Measurements from ENCODE around the gene VAMP4.

VAMP4 gene

GRCh38 chr1:171741872-171742576 is at the start of gene VAMP4:
Gene VAMP4 (minus strand): TSS chr1:171742065. CDS start chr1:171738414, 3,651 bp downstream.
- DNase-seq (ENCODE audit: low spot score) = peak; percentile 84

- no peak for DNase-seq (ENCODE audit: low spot score)
Observed at GRCh38 chr1:171790318-171790717, 48.5 kb upstream of the VAMP4 start.

- DNase-seq (ENCODE audit: low spot score) = no peak
Observed at GRCh38 chr1:171788696-171789095, 46.8 kb upstream of the VAMP4 start.

- DNase-seq (ENCODE audit: low spot score) = no peak
Observed at GRCh38 chr1:171787686-171788480, 46.0 kb upstream of the VAMP4 start.

GRCh38 chr1:171786534-171786933 is 44.7 kb upstream of the VAMP4 start:
- no peak for DNase-seq (ENCODE audit: low spot score)

- no peak for DNase-seq (ENCODE audit: low spot score)
Observed at GRCh38 chr1:171785766-171786165, 43.9 kb upstream of the VAMP4 start.

GRCh38 chr1:171784784-171785183 is 42.9 kb upstream of the VAMP4 start:
- no peak for DNase-seq (ENCODE audit: low spot score)

- DNase-seq (ENCODE audit: low spot score) = no peak
Observed at GRCh38 chr1:171783816-171784530, 42.1 kb upstream of the VAMP4 start.

GRCh38 chr1:171781176-171781875 is 39.5 kb upstream of the VAMP4 start, which contains the start of gene METTL13:
Gene METTL13 (plus strand): TSS chr1:171781660. CDS start chr1:171781968, 308 bp downstream.
- peak; percentile 99 for DNase-seq (ENCODE audit: low spot score)

- no peak for DNase-seq (ENCODE audit: low spot score)
Observed at GRCh38 chr1:171780583-171781175, 38.8 kb upstream of the VAMP4 start.

- DNase-seq (ENCODE audit: low spot score) = no peak
Observed at GRCh38 chr1:171772312-171772711, 30.4 kb upstream of the VAMP4 start.

- DNase-seq (ENCODE audit: low spot score) = no peak
Observed at GRCh38 chr1:171769754-171770153, 27.9 kb upstream of the VAMP4 start.

- no peak for DNase-seq (ENCODE audit: low spot score)
Observed at GRCh38 chr1:171769171-171769570, 27.3 kb upstream of the VAMP4 start.

GRCh38 chr1:171763764-171764163 is 21.9 kb upstream of the VAMP4 start:
- DNase-seq (ENCODE audit: low spot score) = no peak

GRCh38 chr1:171762143-171762563 is 20.3 kb upstream of the VAMP4 start:
- DNase-seq (ENCODE audit: low spot score) = no peak

- no peak for DNase-seq (ENCODE audit: low spot score)
Observed at GRCh38 chr1:171758011-171758410, 16.1 kb upstream of the VAMP4 start.

- no peak for DNase-seq (ENCODE audit: low spot score)
Observed at GRCh38 chr1:171756856-171757255, 15.0 kb upstream of the VAMP4 start.

GRCh38 chr1:171754971-171755370 is 13.1 kb upstream of the VAMP4 start:
- no peak for DNase-seq (ENCODE audit: low spot score)

- DNase-seq (ENCODE audit: low spot score) = no peak
Observed at GRCh38 chr1:171754353-171754705, 12.5 kb upstream of the VAMP4 start.

GRCh38 chr1:171753685-171754352 is 12.0 kb upstream of the VAMP4 start:
- no peak for DNase-seq (ENCODE audit: low spot score)

- no peak for DNase-seq (ENCODE audit: low spot score)
Observed at GRCh38 chr1:171753182-171753581, 11.3 kb upstream of the VAMP4 start.

All from pons (tissue), 1 donor.